HepG2 (cell line): ENCODE data around the gene ITGB7. TPM values are rescaled to one million over a fixed set of nuclear protein-coding genes. Genes with fewer than 3 reads are reported as not detected.
A peak's percentile ranks its signal among the peaks of the same experiment; 100 is the strongest.

ENCODE experiments used
- ARID2 ChIP-seq: sonication (generic); formaldehyde crosslinking; IDR thresholded peaks from 2 replicates; pipeline ENCODE4 v1.8.1; 2022; ENCODE audit warnings: mild to moderate bottlenecking, missing genetic modification reagents, borderline replicate concordance
- BRD4 ChIP-seq: sonication (generic); formaldehyde crosslinking; IDR thresholded peaks from 2 replicates; pipeline ENCODE4 v1.4.0; 2020; ENCODE audit warnings: missing genetic modification reagents
- CCDC6 ChIP-seq: sonication (generic); formaldehyde crosslinking; IDR thresholded peaks from 2 replicates; pipeline ENCODE4 v1.8.1; 2022; ENCODE audit warnings: mild to moderate bottlenecking, missing genetic modification reagents, moderate library complexity
- DNMT1 ChIP-seq: sonication (generic); formaldehyde crosslinking; IDR thresholded peaks from 2 replicates; pipeline ENCODE4 v1.5.1; 2020; ENCODE audit warnings: mild to moderate bottlenecking, missing genetic modification reagents
- ELF4 ChIP-seq: sonication (generic); formaldehyde crosslinking; IDR thresholded peaks from 2 replicates; pipeline ENCODE4 v1.5.0; 2020; ENCODE audit warnings: missing genetic modification reagents, mild to moderate bottlenecking, moderate library complexity, borderline replicate concordance
- GABPA ChIP-seq, 2 experiments: IDR thresholded peaks; 2 replicates each; pipeline ENCODE4 v1.6.1; 2011 to 2016; ENCODE audit warnings: low read depth in 2 of 2, low read length in 1 of 2, missing biosample characterization in 1 of 2, missing genetic modification characterization in 1 of 2
- GZF1 ChIP-seq: sonication (generic); formaldehyde crosslinking; IDR thresholded peaks from 2 replicates; pipeline ENCODE4 v1.5.1; 2020; ENCODE audit warnings: mild to moderate bottlenecking, missing genetic modification reagents
- HDAC2 ChIP-seq: sonication (generic); formaldehyde crosslinking; IDR thresholded peaks from 2 replicates; pipeline ENCODE4 v1.4.0; 2020; ENCODE audit warnings: missing genetic modification reagents
- HIC2 ChIP-seq: sonication (generic); formaldehyde crosslinking; IDR thresholded peaks from 2 replicates; pipeline ENCODE4 v1.9.0; 2022; ENCODE audit warnings: low read depth, missing genetic modification reagents
- JUNB ChIP-seq: sonication (generic); formaldehyde crosslinking; IDR thresholded peaks from 2 replicates; pipeline ENCODE4 v1.8.0; 2022; ENCODE audit warnings: missing genetic modification reagents, mild to moderate bottlenecking, borderline replicate concordance
- RCOR2 ChIP-seq: IDR thresholded peaks from 2 replicates; pipeline ENCODE4 v1.6.1; 2016; ENCODE audit warnings: missing biosample characterization, missing genetic modification reagents
- SETDB1 ChIP-seq: sonication (generic); formaldehyde crosslinking; IDR thresholded peaks from 2 replicates; pipeline ENCODE4 v1.5.1; 2020; ENCODE audit warnings: missing genetic modification reagents, mild to moderate bottlenecking, borderline replicate concordance
- ZFP1 ChIP-seq: IDR thresholded peaks from 2 replicates; pipeline ENCODE4 v1.6.1; 2016
- ZNF263 ChIP-seq: sonication (generic); formaldehyde crosslinking; IDR thresholded peaks from 2 replicates; pipeline ENCODE4 v1.4.0; 2020; ENCODE audit warnings: missing genetic modification reagents
- ZNF280D ChIP-seq: sonication (generic); formaldehyde crosslinking; IDR thresholded peaks from 2 replicates; pipeline ENCODE4 v1.5.1; 2020; ENCODE audit warnings: mild to moderate bottlenecking, missing genetic modification reagents
- ZNF331 ChIP-seq: sonication (generic); formaldehyde crosslinking; IDR thresholded peaks from 2 replicates; pipeline ENCODE4 v1.4.0; 2020; ENCODE audit warnings: missing genetic modification reagents
- ZNF337 ChIP-seq: sonication (generic); formaldehyde crosslinking; IDR thresholded peaks from 2 replicates; pipeline ENCODE4 v1.5.1; 2020; ENCODE audit warnings: missing genetic modification reagents, low read depth, mild to moderate bottlenecking, borderline replicate concordance
- ZNF510 ChIP-seq: sonication (generic); formaldehyde crosslinking; IDR thresholded peaks from 2 replicates; pipeline ENCODE4 v1.4.0; 2020; ENCODE audit warnings: low read depth, mild to moderate bottlenecking, missing genetic modification reagents
- ZNF563 ChIP-seq: sonication (generic); formaldehyde crosslinking; IDR thresholded peaks from 2 replicates; pipeline ENCODE4 v1.8.0; 2022; ENCODE audit warnings: mild to moderate bottlenecking, moderate library complexity, missing genetic modification reagents
- polyA plus RNA-seq, 8 experiments: library from polyadenylated mRNA; depleted of rRNA in 3 of 8; stranded (reverse) in 7 of 8; unstranded in 1 of 8; fragments of >200 nt; fragmentation: Illumina TruSeq in 4 of 8; extraction: Trizol in 4 of 8; gene quantifications; 2 replicates each; pipeline versions ENCODE4 v1.2.1 to v1.2.3, GENCODE V29; 2011 to 2016; ENCODE audit warnings: low read depth in 4 of 8, missing spikeins in 1 of 8, mixed read lengths in 1 of 8; ENCODE audit not compliant: insufficient read depth in 1 of 8
- total RNA-seq, 5 experiments: library from RNA; depleted of rRNA; stranded (reverse); fragments of >200 nt; fragmentation: Illumina TruSeq; extraction: Trizol; gene quantifications; 2 replicates each; pipeline ENCODE4 v1.2.3, GENCODE V29; 2016; ENCODE audit warnings: low read depth in 1 of 5
- TF ChIP-seq, protein P1 (sequence below): sonication (generic); formaldehyde crosslinking; IDR thresholded peaks from 2 replicates; pipeline ENCODE4 v1.5.0; 2020; ENCODE audit warnings: missing genetic modification reagents
- TF ChIP-seq, protein P2 (sequence below): sonication (generic); formaldehyde crosslinking; IDR thresholded peaks from 2 replicates; pipeline ENCODE4 v1.4.0; 2020; ENCODE audit warnings: missing genetic modification reagents

Gene ITGB7
- total and polyA plus RNA-seq, 2 of the 13 experiments (the other 11 are each of a cell fraction or from before 2014, with no cell fraction given): 0.16 to 0.18 TPM

DNA sequence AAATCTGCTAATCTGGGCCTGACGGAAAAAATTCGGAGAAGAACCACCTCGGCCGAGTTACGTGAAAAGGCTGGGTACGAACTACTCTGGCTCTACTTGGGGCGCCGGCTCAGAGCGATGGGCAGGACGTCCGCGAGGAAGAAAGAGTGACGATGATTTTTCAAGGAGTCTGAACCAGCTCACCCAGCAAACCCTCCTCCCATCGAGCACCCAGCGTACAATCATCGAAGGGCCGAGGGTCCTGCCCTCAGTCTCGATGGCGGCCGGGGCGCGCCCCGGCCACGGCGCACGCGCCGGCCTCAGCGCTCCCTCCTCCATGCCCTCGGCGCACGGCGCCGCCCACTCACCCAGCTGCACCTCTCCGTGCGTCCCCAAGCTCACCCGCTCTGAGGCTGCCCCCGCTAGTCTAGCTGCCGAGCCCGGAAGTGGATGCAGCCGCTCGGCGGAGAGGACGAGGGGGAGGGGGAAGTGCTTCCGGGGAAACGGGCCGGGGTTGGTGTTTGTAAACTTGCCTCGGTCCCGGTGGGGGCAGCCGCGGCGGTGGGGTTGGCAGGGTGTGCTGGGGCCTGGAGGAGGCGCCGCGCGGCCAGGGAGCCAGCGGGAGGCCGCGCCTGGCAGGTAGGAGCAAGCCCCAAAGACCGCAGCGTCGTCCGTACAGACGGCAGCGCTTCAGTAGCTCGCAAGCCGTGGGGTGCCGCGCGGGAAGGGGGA is 26.7 kb downstream of the ITGB7 start, which contains the start of the genes CSAD and ZNF740 (continued):
- TF ChIP-seq ZFP1 (CRISPR knock-in tag) (no peak), JUNB (CRISPR knock-in tag) (no peak; the same call in 1 of the 2 replicates), ELF4 (peak; percentile 34; the same call in 1 of the 2 replicates), ZNF263 (CRISPR knock-in tag) (peak; percentile 95), ZNF280D (CRISPR knock-in tag) (no peak), ZNF331 (CRISPR knock-in tag) (peak; percentile 76), ZNF337 (CRISPR knock-in tag) (no peak), ZNF510 (CRISPR knock-in tag) (no peak), BRD4 (CRISPR knock-in tag) (no peak), ZNF563 (CRISPR knock-in tag) (peak; percentile 69), HIC2 (CRISPR knock-in tag) (no peak; the same call in 1 of the 2 replicates), GZF1 (CRISPR knock-in tag) (no peak), ARID2 (CRISPR knock-in tag) (peak; percentile 88; the same call in 1 of the 2 replicates), RCOR2 (no peak), SETDB1 (CRISPR knock-in tag) (no peak), GABPA (IDR thresholded peaks at IDR 0.05; ENCODE audit: low read depth, low read length) (peak; percentile 99), GABPA (CRISPR knock-in tag; IDR thresholded peaks at IDR 0.05; ENCODE audit: low read depth) (peak; percentile 95), DNMT1 (no peak), HDAC2 (CRISPR knock-in tag) (peak; percentile 48; the same call in 1 of the 2 replicates), CCDC6 (no peak)
- TF ChIP-seq, protein P1, sequence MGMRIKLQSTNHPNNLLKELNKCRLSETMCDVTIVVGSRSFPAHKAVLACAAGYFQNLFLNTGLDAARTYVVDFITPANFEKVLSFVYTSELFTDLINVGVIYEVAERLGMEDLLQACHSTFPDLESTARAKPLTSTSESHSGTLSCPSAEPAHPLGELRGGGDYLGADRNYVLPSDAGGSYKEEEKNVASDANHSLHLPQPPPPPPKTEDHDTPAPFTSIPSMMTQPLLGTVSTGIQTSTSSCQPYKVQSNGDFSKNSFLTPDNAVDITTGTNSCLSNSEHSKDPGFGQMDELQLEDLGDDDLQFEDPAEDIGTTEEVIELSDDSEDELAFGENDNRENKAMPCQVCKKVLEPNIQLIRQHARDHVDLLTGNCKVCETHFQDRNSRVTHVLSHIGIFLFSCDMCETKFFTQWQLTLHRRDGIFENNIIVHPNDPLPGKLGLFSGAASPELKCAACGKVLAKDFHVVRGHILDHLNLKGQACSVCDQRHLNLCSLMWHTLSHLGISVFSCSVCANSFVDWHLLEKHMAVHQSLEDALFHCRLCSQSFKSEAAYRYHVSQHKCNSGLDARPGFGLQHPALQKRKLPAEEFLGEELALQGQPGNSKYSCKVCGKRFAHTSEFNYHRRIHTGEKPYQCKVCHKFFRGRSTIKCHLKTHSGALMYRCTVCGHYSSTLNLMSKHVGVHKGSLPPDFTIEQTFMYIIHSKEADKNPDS (CRISPR knock-in tag): 0 out of 2 replicates have a peak, but pooled peaks have one; percentile 6
- TF ChIP-seq, protein P2, sequence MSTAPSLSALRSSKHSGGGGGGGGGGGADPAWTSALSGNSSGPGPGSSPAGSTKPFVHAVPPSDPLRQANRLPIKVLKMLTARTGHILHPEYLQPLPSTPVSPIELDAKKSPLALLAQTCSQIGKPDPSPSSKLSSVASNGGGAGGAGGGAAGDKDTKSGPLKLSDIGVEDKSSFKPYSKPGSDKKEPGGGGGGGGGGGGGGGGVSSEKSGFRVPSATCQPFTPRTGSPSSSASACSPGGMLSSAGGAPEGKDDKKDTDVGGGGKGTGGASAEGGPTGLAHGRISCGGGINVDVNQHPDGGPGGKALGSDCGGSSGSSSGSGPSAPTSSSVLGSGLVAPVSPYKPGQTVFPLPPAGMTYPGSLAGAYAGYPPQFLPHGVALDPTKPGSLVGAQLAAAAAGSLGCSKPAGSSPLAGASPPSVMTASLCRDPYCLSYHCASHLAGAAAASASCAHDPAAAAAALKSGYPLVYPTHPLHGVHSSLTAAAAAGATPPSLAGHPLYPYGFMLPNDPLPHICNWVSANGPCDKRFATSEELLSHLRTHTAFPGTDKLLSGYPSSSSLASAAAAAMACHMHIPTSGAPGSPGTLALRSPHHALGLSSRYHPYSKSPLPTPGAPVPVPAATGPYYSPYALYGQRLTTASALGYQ (CRISPR knock-in tag): no peak; the same call in 1 of the 2 replicates
